IPS-20b (cell line): ENCODE measurements around the gene KLC1.

Source experiments
- H3K27ac ChIP-seq: one replicate; pipeline ENCODE4 v1.5.1; 2013; ENCODE audit warnings: low read length
- H3K27me3 ChIP-seq: 2 replicates; pipeline ENCODE4 v1.6.1; 2013; ENCODE audit warnings: mild to moderate bottlenecking, low read length, inconsistent platforms; ENCODE audit not compliant: insufficient read depth
- H3K36me3 ChIP-seq: 2 replicates; pipeline ENCODE4 v1.6.1; 2013; ENCODE audit warnings: low read depth, mild to moderate bottlenecking, inconsistent platforms, low read length, moderate library complexity; ENCODE audit not compliant: insufficient read depth
- H3K4me1 ChIP-seq: 2 replicates; pipeline ENCODE4 v1.6.1; 2013; ENCODE audit warnings: mild to moderate bottlenecking, control low read depth, inconsistent platforms, low read length, moderate library complexity; ENCODE audit not compliant: insufficient read depth
- H3K4me3 ChIP-seq: 2 replicates; pipeline ENCODE4 v1.5.1; 2013; ENCODE audit warnings: mild to moderate bottlenecking, low read length, inconsistent platforms
- H3K9ac ChIP-seq: 2 replicates; pipeline ENCODE4 v1.6.1; 2013; ENCODE audit warnings: low read depth, mild to moderate bottlenecking, inconsistent platforms, low read length, moderate library complexity
- H3K9me3 ChIP-seq: 2 replicates; pipeline ENCODE4 v1.6.1; 2013; ENCODE audit warnings: mild to moderate bottlenecking, low read depth, low read length, inconsistent platforms; ENCODE audit not compliant: insufficient read depth

The KLC1 gene

DNA sequence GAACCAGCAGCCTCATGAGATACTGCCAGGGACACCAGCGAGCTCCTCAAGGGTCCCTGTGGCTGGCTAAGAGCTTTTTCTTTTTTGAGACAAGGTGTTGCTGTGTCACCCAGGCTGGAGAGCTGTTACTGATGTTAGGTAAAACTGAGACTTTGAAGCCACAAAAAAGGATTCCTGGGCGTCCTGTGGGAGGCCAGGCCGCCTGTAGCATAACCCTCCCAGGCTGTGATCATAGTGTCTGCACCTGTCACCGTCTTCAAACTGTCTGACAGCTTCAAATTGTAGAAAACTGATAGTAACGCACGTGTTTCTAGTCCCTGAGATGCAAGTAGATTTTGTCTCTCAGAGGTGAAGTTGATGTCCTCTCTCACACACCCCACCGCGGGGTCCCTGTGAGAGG lies 90.7 kb downstream of the KLC1 start:
- Histone ChIP-seq H3K9me3 (no peaks in the 10 kb centered on the region), H3K4me3 (no peak overlapping the region), H3K27me3 (peaks cover 4% of the 10 kb centered on the region; the same call in 1 of the 2 replicates), H3K4me1 (peaks cover 4% of the 10 kb centered on the region; the same call in 1 of the 2 replicates), H3K9ac (no peak overlapping the region), H3K36me3 (no peaks in the 10 kb centered on the region), H3K27ac (no peak overlapping the region)

DNA sequence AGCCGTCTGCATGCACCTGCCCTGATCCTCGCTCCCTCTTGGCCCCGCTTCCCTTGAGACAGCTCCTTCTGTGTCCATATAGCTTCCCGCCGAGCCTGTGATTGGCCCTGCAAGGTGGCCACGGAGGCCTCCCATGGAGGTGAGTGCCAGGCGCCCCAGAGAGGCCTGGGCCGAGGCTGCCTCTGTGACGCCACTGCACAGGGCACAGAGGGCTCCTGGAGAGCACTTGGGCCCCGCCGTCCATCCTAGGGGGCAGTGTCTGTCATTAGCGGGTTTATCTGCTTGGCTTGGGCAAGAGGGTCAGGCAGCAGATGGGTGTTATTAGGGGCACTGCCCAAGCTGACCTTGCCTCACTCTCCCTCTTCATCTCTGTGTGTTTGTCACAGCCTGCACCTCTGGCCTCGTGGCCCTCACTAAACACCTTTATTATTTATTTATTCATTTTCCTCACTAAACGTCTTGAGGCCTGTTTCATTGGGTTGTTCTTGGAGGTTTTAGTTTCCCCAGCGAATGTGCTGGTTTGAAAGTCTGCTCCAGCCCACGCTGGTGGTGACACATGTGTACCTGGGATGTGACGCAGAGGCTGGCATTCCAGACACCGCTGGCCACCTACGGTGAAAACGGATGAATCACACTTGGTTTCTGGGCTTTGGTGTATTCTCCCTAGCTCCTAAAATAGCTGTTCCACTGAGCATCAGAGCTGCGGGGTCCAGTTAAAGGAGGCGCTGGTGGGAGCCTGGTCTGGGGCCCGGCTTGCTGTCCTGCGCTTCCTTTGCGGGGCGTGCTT lies 92.5 kb downstream of the KLC1 start:
- Histone ChIP-seq H3K27ac (no peak overlapping the region), H3K9ac (no peak overlapping the region), H3K4me1 (peaks cover 4% of the 10 kb centered on the region; the same call in 1 of the 2 replicates), H3K9me3 (no peaks in the 10 kb centered on the region), H3K4me3 (no peak overlapping the region), H3K36me3 (no peaks in the 10 kb centered on the region), H3K27me3 (peaks cover 3% of the 10 kb centered on the region; the same call in 1 of the 2 replicates)

DNA sequence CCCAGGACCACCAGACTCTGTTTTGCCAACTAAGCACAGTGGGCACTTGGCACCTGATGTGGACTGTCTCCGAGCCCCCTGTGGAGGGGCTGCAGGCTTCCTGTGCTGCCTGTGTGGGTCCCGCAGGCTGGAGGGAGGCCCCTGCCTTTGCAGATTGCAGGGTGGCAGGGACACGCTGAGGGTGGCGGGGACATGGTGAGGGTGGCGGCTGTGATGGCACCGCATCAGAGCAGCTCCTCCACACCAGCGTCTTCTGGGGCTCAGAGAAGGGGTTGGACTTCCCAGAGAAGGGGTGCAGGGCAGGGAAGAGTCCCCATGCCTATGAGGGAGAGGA lies 94.7 kb downstream of the KLC1 start:
- no peaks in the 10 kb centered on the region for H3K27me3 ChIP-seq
- H3K9me3 ChIP-seq: no peaks in the 10 kb centered on the region
- H3K27ac ChIP-seq: no peak overlapping the region
- no peak overlapping the region for H3K4me3 ChIP-seq
- H3K36me3 ChIP-seq: peaks cover 6% of the 10 kb centered on the region; the same call in 1 of the 2 replicates
- no peaks in the 10 kb centered on the region for H3K4me1 ChIP-seq
- no peak overlapping the region for H3K9ac ChIP-seq

DNA sequence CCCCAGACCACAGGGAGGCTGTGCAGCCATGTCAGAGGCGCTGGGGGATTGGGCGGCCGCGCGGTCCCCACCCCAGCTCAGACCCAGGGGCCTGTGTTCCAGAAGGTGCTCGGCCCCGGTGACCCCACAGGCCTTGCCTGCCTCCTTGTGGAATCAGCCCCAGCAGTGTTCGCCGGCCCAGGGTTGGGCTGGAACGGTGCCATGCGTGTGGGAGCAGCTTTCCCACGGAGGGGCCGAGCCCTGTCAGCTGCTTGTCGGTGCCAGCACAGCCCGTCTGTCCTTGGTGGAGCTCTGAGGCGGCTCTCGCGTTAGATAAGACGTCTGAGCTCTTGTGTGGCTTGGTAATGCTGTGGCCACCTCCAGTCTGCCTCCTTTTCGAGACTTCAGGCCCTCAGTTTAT lies 95.1 kb downstream of the KLC1 start:
- H3K9me3 ChIP-seq: no peaks in the 10 kb centered on the region
- H3K36me3 ChIP-seq: peaks cover 10% of the 10 kb centered on the region
- H3K4me3 ChIP-seq: no peak overlapping the region
- H3K27me3 ChIP-seq: no peaks in the 10 kb centered on the region
- no peak overlapping the region for H3K27ac ChIP-seq
- H3K9ac ChIP-seq: no peak overlapping the region
- H3K4me1 ChIP-seq: no peaks in the 10 kb centered on the region

DNA sequence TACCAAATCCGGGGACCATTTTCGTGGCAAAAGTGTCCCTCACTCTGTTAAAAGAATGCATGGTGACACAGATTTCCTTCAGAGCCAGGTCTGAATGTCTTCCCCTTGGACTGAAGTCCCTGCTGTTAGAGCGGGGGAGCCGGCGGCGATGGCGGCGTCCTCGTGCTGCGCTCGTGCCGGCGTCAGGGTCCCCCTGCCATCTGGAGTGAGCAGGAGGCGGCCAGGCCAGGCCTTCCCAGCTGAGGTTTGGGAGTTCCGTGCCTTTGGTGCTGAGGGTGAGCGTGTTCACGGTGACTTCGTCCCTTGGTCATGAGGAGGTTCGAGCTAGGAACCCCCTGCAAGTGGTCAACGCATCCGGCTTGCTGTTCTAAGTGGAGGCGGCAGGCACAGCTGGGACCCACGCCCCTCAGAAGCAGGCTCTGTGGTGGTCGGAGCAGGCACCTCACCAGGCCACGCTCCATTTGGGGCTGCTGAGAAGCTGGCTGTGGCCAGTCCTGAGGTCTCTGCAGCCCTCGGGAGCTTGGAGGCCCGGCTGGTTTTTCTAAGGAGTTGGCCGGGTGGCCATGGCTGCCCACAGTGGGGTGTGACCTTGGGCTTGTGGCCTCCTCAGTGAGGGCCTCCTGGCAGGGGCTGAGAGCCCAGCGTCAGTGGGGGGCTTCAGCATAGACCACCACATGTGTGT lies 96.1 kb downstream of the KLC1 start:
- H3K9ac ChIP-seq: no peak overlapping the region; the same call in 1 of the 2 replicates
- peaks cover 20% of the 10 kb centered on the region for H3K36me3 ChIP-seq
- no peaks in the 10 kb centered on the region for H3K4me1 ChIP-seq
- no peaks in the 10 kb centered on the region for H3K9me3 ChIP-seq
- no peak overlapping the region for H3K27ac ChIP-seq
- H3K27me3 ChIP-seq: no peaks in the 10 kb centered on the region
- no peak overlapping the region for H3K4me3 ChIP-seq

DNA sequence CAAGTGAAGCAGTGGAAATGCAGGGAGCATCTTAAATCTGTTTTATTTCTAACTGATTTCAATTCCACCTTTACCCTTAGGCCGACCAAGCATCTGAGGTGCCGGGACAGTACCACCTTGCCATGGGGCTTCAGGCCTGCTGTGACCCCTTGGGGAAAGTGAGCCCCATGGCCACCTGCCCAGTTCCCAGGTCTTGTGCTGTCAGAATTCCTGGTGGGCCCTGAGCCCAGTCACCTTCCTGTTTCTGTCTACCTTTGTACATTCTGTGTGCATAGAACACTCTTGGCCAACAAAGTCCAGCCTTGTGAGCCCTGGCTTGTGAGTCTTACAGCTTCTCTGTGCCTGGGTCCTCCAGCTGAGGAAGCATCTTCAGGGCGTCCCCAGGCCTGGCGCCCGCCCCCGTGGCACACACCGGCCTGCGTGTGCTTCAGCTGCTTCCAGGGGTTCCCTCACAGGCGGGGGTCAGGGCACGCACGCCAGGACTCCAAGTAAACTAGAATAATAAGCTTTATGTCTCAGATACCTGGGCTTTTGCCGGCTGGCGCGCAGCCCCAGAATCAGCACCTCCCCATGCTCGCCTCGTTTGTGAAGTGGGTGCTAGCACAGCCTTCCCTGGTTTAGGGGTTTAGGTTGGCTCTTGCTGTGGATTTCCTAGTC lies 96.9 kb downstream of the KLC1 start:
- Histone ChIP-seq H3K4me3 (no peak overlapping the region), H3K27ac (no peak overlapping the region), H3K9ac (no peak overlapping the region), H3K36me3 (peaks cover 22% of the 10 kb centered on the region), H3K4me1 (no peaks in the 10 kb centered on the region), H3K27me3 (no peaks in the 10 kb centered on the region), H3K9me3 (no peaks in the 10 kb centered on the region)

DNA sequence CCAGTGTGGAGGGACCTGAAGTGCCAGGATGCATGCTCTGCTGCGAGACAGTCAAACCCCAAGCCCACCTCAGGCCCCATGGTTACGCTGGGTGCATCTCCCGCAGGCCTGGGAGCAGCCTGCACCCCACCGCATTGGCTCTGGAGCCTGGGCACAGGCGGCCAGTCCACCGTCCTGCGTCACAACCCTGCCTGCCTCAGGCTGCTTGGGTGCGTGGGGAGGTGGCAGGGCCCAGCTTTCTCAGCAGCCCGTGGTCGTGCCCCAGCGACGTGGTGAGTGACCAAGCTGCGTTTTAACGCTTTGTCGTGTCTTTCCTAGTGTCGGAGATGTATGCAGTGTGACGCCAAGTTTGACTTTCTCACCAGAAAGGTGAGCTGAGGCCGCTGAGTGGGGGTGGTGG lies 97.5 kb downstream of the KLC1 start:
- Histone ChIP-seq H3K4me3 (no peak overlapping the region), H3K27me3 (no peaks in the 10 kb centered on the region), H3K27ac (no peak overlapping the region), H3K4me1 (no peaks in the 10 kb centered on the region), H3K36me3 (peaks cover 22% of the 10 kb centered on the region), H3K9me3 (no peaks in the 10 kb centered on the region), H3K9ac (no peak overlapping the region)

DNA sequence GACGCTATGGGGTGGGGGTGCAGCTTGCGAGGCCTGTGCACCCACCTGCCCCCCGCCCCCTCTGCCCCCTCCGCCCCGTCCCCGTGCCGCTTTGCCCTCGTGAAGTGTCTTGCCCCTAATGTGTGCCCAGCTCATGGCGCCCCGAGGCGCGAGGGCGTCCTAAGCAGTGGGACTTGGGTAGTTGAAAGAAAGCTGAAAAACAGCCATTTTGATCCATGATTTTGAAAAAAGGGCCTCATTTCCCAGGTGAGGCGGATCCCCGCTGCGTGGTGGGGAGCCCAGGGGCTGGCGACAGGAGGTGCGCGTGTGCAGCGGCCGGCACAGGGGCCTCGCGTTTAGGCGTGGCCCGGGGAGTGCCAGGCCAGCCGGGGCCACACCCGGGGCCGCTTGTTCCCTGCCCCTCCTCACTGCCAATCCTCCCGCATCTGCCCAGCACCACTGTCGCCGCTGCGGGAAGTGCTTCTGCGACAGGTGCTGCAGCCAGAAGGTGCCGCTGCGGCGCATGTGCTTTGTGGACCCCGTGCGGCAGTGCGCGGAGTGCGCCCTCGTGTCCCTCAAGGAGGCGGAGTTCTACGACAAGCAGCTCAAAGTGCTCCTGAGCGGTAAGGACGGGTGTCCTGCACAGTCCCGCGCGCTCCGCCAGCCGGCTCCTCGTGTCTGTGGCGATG lies 98.4 kb downstream of the KLC1 start:
- Histone ChIP-seq H3K27me3 (no peaks in the 10 kb centered on the region), H3K36me3 (peaks cover 24% of the 10 kb centered on the region), H3K9ac (no peak overlapping the region), H3K27ac (no peak overlapping the region), H3K4me3 (no peak overlapping the region), H3K9me3 (no peaks in the 10 kb centered on the region), H3K4me1 (no peaks in the 10 kb centered on the region)

DNA sequence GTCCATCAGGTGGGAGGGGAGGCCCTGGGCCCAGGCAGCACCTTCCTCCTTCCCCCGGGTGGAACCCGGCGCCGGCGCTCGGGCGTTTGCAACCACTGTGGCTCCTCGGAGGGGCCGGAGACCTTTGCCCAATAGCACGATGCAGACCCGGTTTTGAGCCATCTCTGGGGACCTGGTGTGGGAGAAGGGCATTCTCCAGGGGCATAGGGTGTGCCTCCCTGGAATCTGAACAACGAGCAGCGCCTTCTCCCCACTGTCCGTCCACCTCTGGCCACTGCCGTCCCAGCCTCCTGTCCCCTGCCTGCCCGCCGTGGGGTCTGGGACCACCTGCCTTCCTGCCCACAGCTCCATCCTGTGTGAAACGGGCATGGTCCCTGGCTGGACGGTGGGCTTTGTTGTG lies 99.1 kb downstream of the KLC1 start:
- Histone ChIP-seq H3K4me1 (no peaks in the 10 kb centered on the region), H3K27ac (no peak overlapping the region), H3K9ac (no peak overlapping the region), H3K9me3 (no peaks in the 10 kb centered on the region), H3K27me3 (no peaks in the 10 kb centered on the region), H3K4me3 (no peak overlapping the region), H3K36me3 (peaks cover 31% of the 10 kb centered on the region)

DNA sequence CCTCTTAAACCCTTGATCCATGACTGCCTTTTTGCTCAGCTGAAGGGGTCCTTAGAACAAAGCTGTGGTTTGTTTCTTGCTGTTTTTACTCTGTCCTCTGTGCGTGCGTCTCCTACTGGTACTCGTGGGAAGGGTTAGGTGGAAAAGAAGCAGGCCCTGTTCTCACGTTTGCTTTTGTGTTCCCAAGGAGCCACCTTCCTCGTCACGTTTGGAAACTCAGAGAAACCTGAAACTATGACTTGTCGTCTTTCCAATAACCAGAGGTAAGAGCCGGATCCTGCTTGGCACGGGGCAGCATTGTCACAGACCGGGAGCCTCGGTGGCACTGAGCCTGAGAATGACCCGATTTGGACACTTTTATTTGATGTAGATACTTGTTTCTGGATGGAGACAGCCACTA lies 99.7 kb downstream of the KLC1 start:
- H3K36me3 ChIP-seq: peaks cover 36% of the 10 kb centered on the region
- no peaks in the 10 kb centered on the region for H3K4me1 ChIP-seq
- no peak overlapping the region for H3K4me3 ChIP-seq
- no peak overlapping the region for H3K9ac ChIP-seq
- no peaks in the 10 kb centered on the region for H3K27me3 ChIP-seq
- H3K27ac ChIP-seq: no peak overlapping the region
- no peaks in the 10 kb centered on the region for H3K9me3 ChIP-seq

DNA sequence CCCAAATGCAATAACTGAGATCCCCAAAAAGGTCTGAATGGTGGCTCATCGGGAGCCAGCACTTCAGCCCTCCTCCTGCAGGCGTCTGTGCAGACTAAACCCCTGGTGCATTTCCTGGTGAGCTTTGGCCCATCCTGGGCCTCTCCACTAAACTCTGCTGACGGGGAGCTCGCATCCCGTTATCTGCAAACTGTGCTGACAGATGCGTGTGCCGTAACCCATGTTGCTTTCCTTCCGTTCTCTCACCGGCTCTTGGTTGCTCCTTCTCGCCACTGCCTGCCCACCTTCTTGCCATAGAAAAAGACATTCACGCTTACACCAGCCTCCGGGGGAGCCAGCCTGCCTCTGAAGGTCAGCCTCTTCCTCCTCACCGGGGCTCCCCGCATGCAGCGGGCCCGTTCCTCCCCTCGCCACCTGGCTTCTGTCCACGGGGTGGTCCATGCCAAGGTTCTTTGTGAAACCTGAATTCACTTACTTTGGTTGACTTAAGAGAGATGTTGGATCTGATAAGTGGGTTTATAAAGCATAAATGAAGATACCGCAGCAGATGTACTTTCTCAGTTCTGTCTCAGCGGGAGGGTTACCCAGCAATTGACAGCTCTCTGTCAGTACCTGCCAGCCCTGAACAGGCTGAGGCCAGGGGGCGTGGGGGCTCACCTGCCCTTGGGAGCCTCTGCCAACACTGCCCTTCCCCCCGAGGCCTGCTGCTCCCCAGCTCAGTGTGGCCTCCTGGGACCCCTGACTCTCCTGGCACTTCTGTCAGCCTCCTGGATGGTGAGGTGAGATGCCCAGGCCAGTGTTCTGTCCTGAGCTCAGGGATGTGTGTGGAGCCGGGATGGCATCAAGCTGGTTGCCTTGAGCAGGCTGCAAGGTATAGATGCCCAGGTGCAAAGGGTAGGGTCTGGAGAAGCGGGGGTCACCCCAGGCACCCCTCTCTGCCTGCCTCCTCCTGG lies 100.8 kb downstream of the KLC1 start:
- Histone ChIP-seq H3K4me3 (no peak overlapping the region), H3K27me3 (no peaks in the 10 kb centered on the region), H3K4me1 (no peaks in the 10 kb centered on the region), H3K36me3 (peaks cover 39% of the 10 kb centered on the region), H3K9me3 (no peaks in the 10 kb centered on the region), H3K9ac (no peak overlapping the region), H3K27ac (no peak overlapping the region)
